ENCODE data around the gene OARD1.

DNA sequence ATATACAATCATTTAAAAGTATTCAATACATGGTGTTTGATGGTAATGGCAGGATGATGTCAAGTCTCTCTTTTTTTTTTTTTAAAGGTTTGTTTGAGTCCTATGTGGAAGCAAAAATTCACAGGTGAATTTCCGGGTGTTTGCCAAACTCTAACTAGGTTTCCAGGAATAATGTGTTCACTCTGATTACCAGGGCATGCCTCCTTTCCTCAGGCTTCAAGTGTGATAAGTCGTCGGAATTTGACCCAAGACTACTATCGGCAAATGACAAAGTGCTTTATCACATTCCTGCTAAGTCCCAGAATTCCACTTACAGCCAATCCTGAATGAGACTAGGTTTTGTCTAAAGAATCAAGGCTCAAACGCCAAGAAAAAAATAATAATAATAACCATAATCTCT lies 7.3 kb downstream of the OARD1 start:
- TF ChIP-seq, protein P1, sequence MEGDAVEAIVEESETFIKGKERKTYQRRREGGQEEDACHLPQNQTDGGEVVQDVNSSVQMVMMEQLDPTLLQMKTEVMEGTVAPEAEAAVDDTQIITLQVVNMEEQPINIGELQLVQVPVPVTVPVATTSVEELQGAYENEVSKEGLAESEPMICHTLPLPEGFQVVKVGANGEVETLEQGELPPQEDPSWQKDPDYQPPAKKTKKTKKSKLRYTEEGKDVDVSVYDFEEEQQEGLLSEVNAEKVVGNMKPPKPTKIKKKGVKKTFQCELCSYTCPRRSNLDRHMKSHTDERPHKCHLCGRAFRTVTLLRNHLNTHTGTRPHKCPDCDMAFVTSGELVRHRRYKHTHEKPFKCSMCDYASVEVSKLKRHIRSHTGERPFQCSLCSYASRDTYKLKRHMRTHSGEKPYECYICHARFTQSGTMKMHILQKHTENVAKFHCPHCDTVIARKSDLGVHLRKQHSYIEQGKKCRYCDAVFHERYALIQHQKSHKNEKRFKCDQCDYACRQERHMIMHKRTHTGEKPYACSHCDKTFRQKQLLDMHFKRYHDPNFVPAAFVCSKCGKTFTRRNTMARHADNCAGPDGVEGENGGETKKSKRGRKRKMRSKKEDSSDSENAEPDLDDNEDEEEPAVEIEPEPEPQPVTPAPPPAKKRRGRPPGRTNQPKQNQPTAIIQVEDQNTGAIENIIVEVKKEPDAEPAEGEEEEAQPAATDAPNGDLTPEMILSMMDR (IDR thresholded peaks at IDR 0.05; ENCODE audit: low read length): no peak
- no peak for TF ChIP-seq EZH2phosphoT487 (IDR thresholded peaks at IDR 0.05; ENCODE audit: low read length)

All from MM.1S (cell line).